Progenitor cell of endocrine pancreas (in vitro differentiated cells): ENCODE data around the gene PTPRD. TPM values are rescaled to one million over a fixed set of nuclear protein-coding genes. Genes with fewer than 3 reads are reported as not detected.

Experiments used
- DNase-seq: peaks from one replicate; pipeline ENCODE4 v3.0.0; 2021; ENCODE audit warnings: low spot score; ENCODE audit not compliant: unreplicated experiment
- H3K27ac Mint-ChIP-seq: 2 replicates; pipeline ENCODE4 v1.8.0; 2021; ENCODE audit warnings: mild to moderate bottlenecking, moderate library complexity, mixed read lengths
- H3K27me3 Mint-ChIP-seq: 2 replicates; pipeline ENCODE4 v1.8.0; 2021; ENCODE audit warnings: mixed read lengths
- H3K36me3 Mint-ChIP-seq: 2 replicates; pipeline ENCODE4 v1.8.0; 2022; ENCODE audit warnings: mixed read lengths; ENCODE audit not compliant: insufficient read depth
- H3K4me1 Mint-ChIP-seq: 2 replicates; pipeline ENCODE4 v1.8.0; 2021; ENCODE audit warnings: low read depth, mixed read lengths
- H3K4me3 Mint-ChIP-seq: 2 replicates; pipeline ENCODE4 v1.8.0; 2021; ENCODE audit warnings: low read depth, mild to moderate bottlenecking, moderate library complexity, mixed read lengths
- H3K9me3 Mint-ChIP-seq: 2 replicates; pipeline ENCODE4 v1.8.0; 2021; ENCODE audit warnings: low read depth, mixed read lengths
- total RNA-seq: library from RNA; stranded (reverse); gene quantifications from 2 replicates; pipeline ENCODE4 v1.2.1, GENCODE V29; 2021
- TF ChIP-seq, protein P1 (sequence below): fragments of 200-600 bp; sonication (generic); IDR thresholded peaks from one replicate; pipeline ENCODE4 v1.5.0; 2021; ENCODE audit warnings: antibody characterized with exemption, mild to moderate bottlenecking; ENCODE audit not compliant: unreplicated experiment

PTPRD gene
- total RNA-seq, 1 donor from 2014 or later: 124 TPM

DNA sequence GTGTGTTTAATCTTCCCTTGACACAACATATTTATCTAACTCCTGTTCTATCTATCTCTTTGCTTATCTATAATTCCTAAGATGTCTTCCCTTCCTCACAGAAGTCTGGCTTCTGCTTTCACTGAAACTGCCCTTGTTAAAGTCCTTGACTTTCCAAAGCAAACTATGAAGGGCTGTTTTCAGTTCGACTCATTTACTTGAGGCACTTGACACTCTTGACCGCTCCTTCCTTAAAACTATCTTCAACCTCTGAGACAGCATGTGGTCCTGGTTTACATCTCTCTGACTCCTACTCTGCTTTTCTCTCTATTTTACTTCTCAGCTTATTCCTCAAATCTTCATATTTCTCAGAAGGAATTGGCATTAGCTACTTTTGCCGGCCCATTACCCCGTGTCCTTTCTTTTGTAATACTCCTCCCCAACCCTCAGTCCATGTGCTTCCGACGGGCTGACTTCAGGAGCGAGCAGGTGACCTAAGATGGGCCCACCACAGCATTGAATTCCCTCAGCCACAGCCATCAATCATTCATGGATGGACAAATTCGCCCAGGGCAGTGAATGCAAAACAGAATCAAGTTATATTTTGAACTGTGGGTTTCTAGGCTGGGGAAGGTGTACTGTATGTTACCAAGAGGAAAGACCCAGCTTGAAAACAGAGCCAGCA, 1089.2 kb downstream of the PTPRD start:
- H3K27me3 Mint-ChIP-seq: no peaks in the 10 kb centered on the region
- no peak for DNase-seq
- H3K4me3 Mint-ChIP-seq: no peak overlapping the region
- peaks cover 25% of the 10 kb centered on the region for H3K4me1 Mint-ChIP-seq
- H3K9me3 Mint-ChIP-seq: peaks cover 5% of the 10 kb centered on the region
- H3K36me3 Mint-ChIP-seq: no peaks in the 10 kb centered on the region
- peak overlapping the region; percentile 7 for H3K27ac Mint-ChIP-seq
- TF ChIP-seq, protein P1, sequence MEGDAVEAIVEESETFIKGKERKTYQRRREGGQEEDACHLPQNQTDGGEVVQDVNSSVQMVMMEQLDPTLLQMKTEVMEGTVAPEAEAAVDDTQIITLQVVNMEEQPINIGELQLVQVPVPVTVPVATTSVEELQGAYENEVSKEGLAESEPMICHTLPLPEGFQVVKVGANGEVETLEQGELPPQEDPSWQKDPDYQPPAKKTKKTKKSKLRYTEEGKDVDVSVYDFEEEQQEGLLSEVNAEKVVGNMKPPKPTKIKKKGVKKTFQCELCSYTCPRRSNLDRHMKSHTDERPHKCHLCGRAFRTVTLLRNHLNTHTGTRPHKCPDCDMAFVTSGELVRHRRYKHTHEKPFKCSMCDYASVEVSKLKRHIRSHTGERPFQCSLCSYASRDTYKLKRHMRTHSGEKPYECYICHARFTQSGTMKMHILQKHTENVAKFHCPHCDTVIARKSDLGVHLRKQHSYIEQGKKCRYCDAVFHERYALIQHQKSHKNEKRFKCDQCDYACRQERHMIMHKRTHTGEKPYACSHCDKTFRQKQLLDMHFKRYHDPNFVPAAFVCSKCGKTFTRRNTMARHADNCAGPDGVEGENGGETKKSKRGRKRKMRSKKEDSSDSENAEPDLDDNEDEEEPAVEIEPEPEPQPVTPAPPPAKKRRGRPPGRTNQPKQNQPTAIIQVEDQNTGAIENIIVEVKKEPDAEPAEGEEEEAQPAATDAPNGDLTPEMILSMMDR: no peak

- no peaks in the 10 kb centered on the region for H3K36me3 Mint-ChIP-seq
- no peaks in the 10 kb centered on the region for H3K27me3 Mint-ChIP-seq
- DNase-seq: no peak
- H3K9me3 Mint-ChIP-seq: peaks cover 2% of the 10 kb centered on the region
- H3K27ac Mint-ChIP-seq: no peak overlapping the region
- TF ChIP-seq, protein P1: no peak
- no peak overlapping the region for H3K4me3 Mint-ChIP-seq
- H3K4me1 Mint-ChIP-seq: peaks cover 16% of the 10 kb centered on the region
Measured at GRCh38 chr9:9522406-9522805, 1090.4 kb downstream of the PTPRD start.

GRCh38 chr9:9521033-9521779, 1091.6 kb downstream of the PTPRD start:
- Mint-ChIP-seq H3K27me3 (no peaks in the 10 kb centered on the region), H3K27ac (peak overlapping the region; percentile 64), H3K4me1 (peaks cover 16% of the 10 kb centered on the region), H3K9me3 (peaks cover 2% of the 10 kb centered on the region), H3K36me3 (no peaks in the 10 kb centered on the region), H3K4me3 (no peak overlapping the region)
- TF ChIP-seq, protein P1: no peak
- no peak for DNase-seq

DNA sequence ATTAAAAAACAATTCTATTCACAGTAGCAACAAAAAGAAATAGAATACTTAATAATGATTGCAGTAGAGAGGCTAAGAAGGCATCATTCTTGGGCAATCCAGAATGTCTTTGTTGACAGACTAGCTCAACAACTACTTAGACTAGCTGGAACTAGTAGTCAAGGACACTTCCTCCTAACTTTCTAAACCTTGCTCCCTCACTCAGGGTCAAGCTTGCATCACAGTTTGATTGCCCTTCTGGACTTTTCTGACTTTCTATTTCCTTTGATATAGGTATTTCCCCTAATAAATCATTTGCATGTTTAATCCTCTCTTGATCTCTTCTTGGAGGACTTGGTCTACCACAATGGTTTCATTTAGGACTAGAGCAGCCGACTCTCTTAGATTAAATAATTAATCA, 1107.9 kb downstream of the PTPRD start:
- no peak for DNase-seq
- no peaks in the 10 kb centered on the region for H3K36me3 Mint-ChIP-seq
- H3K4me1 Mint-ChIP-seq: peaks cover 1% of the 10 kb centered on the region
- TF ChIP-seq, protein P1: no peak
- H3K4me3 Mint-ChIP-seq: no peak overlapping the region
- H3K9me3 Mint-ChIP-seq: peaks cover 7% of the 10 kb centered on the region
- no peak overlapping the region for H3K27ac Mint-ChIP-seq
- no peaks in the 10 kb centered on the region for H3K27me3 Mint-ChIP-seq

DNA sequence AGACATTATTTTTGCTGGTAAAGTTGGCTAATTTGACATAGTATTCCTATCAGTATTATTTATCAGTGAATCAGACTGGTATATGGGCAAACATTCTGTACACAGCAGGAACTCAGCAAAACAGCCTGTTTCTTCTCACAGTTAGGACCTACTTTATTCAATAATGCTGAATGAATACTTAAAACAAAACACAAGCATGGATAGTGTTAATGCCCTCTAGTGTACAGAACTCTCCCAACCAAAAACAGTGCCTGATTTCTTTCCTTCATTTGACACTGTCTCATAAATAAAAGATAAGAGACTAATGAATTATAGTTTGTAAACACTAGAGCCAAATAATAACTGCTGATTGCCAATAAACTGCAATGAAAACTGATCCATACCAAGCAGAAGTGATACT, 1113.3 kb downstream of the PTPRD start:
- no peak for DNase-seq
- Mint-ChIP-seq H3K27ac (no peak overlapping the region), H3K27me3 (no peaks in the 10 kb centered on the region), H3K4me1 (peaks cover 7% of the 10 kb centered on the region), H3K36me3 (peaks cover 1% of the 10 kb centered on the region), H3K4me3 (no peak overlapping the region), H3K9me3 (peaks cover 10% of the 10 kb centered on the region)
- TF ChIP-seq, protein P1: peak; percentile 32
